ENCODE measurements around the gene COL15A1. TPM values are rescaled to one million over a fixed set of nuclear protein-coding genes. Genes with fewer than 3 reads are reported as not detected.

COL15A1 gene
- total and polyA plus RNA-seq, 2 of the 8 experiments (the other 6 are each of a cell fraction or from before 2014, with no cell fraction given), result 0.12 to 0.15 TPM

- Histone ChIP-seq H3K4ac (replicated peaks; ENCODE audit: insufficient read length, low read depth, low read length) (no peak overlapping the region), H4K91ac (replicated peaks; ENCODE audit: insufficient read length, low read length) (no peak overlapping the region), H3K56ac (replicated peaks; ENCODE audit: insufficient read length, low read depth, low read length) (no peak overlapping the region), H3K14ac (ENCODE audit: insufficient read length) (no peak overlapping the region), H2BK120ac (replicated peaks; ENCODE audit: low read depth, low read length) (no peak overlapping the region), H3K23ac (ENCODE audit: insufficient read length) (no peak overlapping the region), H3K4me3 (ENCODE audit: extremely low read depth in 1 of 4, insufficient read depth in 2 of 4, low read depth in 3 of 4, low read length in 4 of 4) (no peak overlapping the region), H3K23me2 (ENCODE audit: low read depth, low read length) (no peaks in the 10 kb centered on the region; the same call in 1 of the 2 replicates), H2AK5ac (ENCODE audit: low read depth, low read length) (no peak overlapping the region), H3K79me2 (ENCODE audit: control insufficient read depth in 1 of 2, insufficient read depth in 2 of 2, low read length in 2 of 2) (no peaks in the 10 kb centered on the region), H2BK5ac (ENCODE audit: low read depth, low read length) (no peak overlapping the region), H3K79me1 (ENCODE audit: low read depth, low read length) (no peaks in the 10 kb centered on the region), H3K27me3 (replicated peaks in 1 of 4; ENCODE audit: control insufficient read depth in 3 of 4, extremely low read depth in 1 of 4, insufficient read depth in 3 of 4, low read length in 3 of 4) (peaks cover 0 to 1% (median 0%) of the 10 kb centered on the region in 4 experiments; a peak in 1 of 7 replicates), H3K18ac (ENCODE audit: extremely low read depth, low read length) (no peak overlapping the region), H4K20me1 (replicated peaks in 1 of 2; ENCODE audit: control insufficient read depth in 1 of 2, insufficient read depth in 2 of 2, low read length in 2 of 2) (no peaks in the 10 kb centered on the region), H3K9ac (replicated peaks in 1 of 4; ENCODE audit: extremely low read depth in 1 of 4, low read depth in 3 of 4, low read length in 3 of 4) (no peak overlapping the region), H3K4me2 (ENCODE audit: insufficient read depth in 1 of 2, low read depth in 2 of 2, low read length in 2 of 2) (no peak overlapping the region), H2AFZ (ENCODE audit: low read length) (no peak overlapping the region), H2BK12ac (ENCODE audit: low read depth, low read length) (no peak overlapping the region), H2BK15ac (ENCODE audit: low read length) (no peak overlapping the region), H3K36me3 (ENCODE audit: control insufficient read depth in 2 of 4, insufficient read depth in 4 of 4, low read length in 3 of 4) (no peaks in the 10 kb centered on the region), H3K27ac (ENCODE audit: low read depth, low read length) (no peak overlapping the region), H3K9me3 (ENCODE audit: insufficient read depth in 2 of 2, low read depth in 1 of 2, low read length in 1 of 2) (no peaks in the 10 kb centered on the region; a peak in 1 of 4 replicates), H4K8ac (ENCODE audit: extremely low read depth, insufficient read depth, low read length) (no peak overlapping the region), H4K5ac (ENCODE audit: insufficient read length, low read depth, low read length) (no peak overlapping the region), H3K4me1 (replicated peaks in 1 of 4; ENCODE audit: control insufficient read depth in 3 of 4, insufficient read depth in 4 of 4, low read length in 3 of 4) (0 out of 7 replicates have a peak, but pooled peaks cover 0 to 2% (median 0%) of the 10 kb centered on the region in 4 experiments), H2BK20ac (ENCODE audit: low read length) (no peak overlapping the region)
- DNase-seq (ENCODE audit: low read depth in 1 of 2, low spot score in 2 of 2), result no peak
- FAIRE-seq, result no peak
- TF ChIP-seq POLR2AphosphoS5 (IDR thresholded peaks at IDR 0.05; ENCODE audit: low read depth, low read length) (no peak), ASH2L (IDR thresholded peaks at IDR 0.05; ENCODE audit: low read length) (no peak), NRF1 (IDR thresholded peaks at IDR 0.05; ENCODE audit: low read depth, low read length) (no peak), CEBPB (IDR thresholded peaks at IDR 0.05; ENCODE audit: low read depth, low read length) (no peak), SUZ12 (IDR thresholded peaks at IDR 0.05; ENCODE audit: low read length) (no peak), GTF2F1 (IDR thresholded peaks at IDR 0.05; ENCODE audit: borderline replicate concordance, low read depth, low read length) (no peak), RNF2 (IDR thresholded peaks at IDR 0.05; ENCODE audit: borderline replicate concordance, low read depth, low read length, missing control alignments, poor library complexity, severe bottlenecking) (no peak), CBX5 (IDR thresholded peaks at IDR 0.05; ENCODE audit: low read depth, low read length) (no peak), TEAD4 (IDR thresholded peaks at IDR 0.05; ENCODE audit: low read depth, low read length) (no peak), ATF3 (IDR thresholded peaks at IDR 0.05; ENCODE audit: insufficient read depth, low read depth, low read length) (no peak), TCF12 (IDR thresholded peaks at IDR 0.05; ENCODE audit: low read depth, low read length) (no peak), CBX8 (IDR thresholded peaks at IDR 0.05; ENCODE audit: borderline replicate concordance, low read depth, low read length) (no peak)
- ChIA-PET POLR2A (ENCODE audit: partially characterized antibody) (no interaction called here), CTCF (ENCODE audit: partially characterized antibody) (interaction anchor here (1.5 kb wide), 1 partner anchor 23 kb away, joined by 3 read pairs; no protein-coding TSS in a partner anchor)
- WGBS, 2 experiments (ENCODE audit: extremely low coverage in 1 of 2, insufficient coverage in 1 of 2, insufficient read length in 1 of 2, insufficient replicate concordance in 2 of 2, low coverage in 1 of 2, low lambda C conversion rate in 2 of 2, missing lambda C conversion rate in 1 of 2), result 86% methylated on average over 6 of the region's 6 CpGs; no CpG with 5 or more reads in 1 of the 2 experiments
Measured at GRCh38 chr9:99076483-99077171, 132.9 kb downstream of the COL15A1 start.

Data from H1 (cell line).